ENCODE results near the gene NPC1. TPM values are rescaled to one million over a fixed set of nuclear protein-coding genes. Genes with fewer than 3 reads are reported as not detected.

NPC1 gene
- total and polyA plus RNA-seq, 2 donors (not counting 1 experiment from before 2014, with no cell fraction given): 36.0 to 204 TPM

- Histone ChIP-seq H3K4me1 (ENCODE audit: control insufficient read depth, extremely low read depth, insufficient read depth, low read length) (no peaks in the 10 kb centered on the region), H4K20me1 (ENCODE audit: control insufficient read depth, extremely low read depth, insufficient read depth, low read length) (no peaks in the 10 kb centered on the region), H3K27ac (ENCODE audit: insufficient read depth, low read length) (no peak overlapping the region), H3K79me2 (ENCODE audit: control insufficient read depth, insufficient read depth, low read length) (no peaks in the 10 kb centered on the region), H3K9me3 (ENCODE audit: control insufficient read depth, insufficient read depth, low read depth, low read length) (no peaks in the 10 kb centered on the region), H3K4me2 (ENCODE audit: extremely low read depth, insufficient read depth, low read length) (no peak overlapping the region), H3K4me3 (replicated peaks in 1 of 4; ENCODE audit: control extremely low read depth in 1 of 4, insufficient read depth in 1 of 4, low read depth in 3 of 4, low read length in 4 of 4) (no peak overlapping the region), H3K9ac (ENCODE audit: insufficient read depth, low read length) (no peak overlapping the region), H2AFZ (ENCODE audit: low read length) (no peak overlapping the region), H3K27me3 (ENCODE audit: control insufficient read depth, insufficient read depth, low read length) (no peaks in the 10 kb centered on the region), H3K36me3 (ENCODE audit: control insufficient read depth, insufficient read depth, low read length) (no peaks in the 10 kb centered on the region)
- DNase-seq (ENCODE audit: low read depth in 2 of 2): no peak
- no peak for TF ChIP-seq CTCF (conservative IDR thresholded peaks at IDR 0.05 in 1 of 2, IDR thresholded peaks at IDR 0.05 in 1 of 2; ENCODE audit: low read depth in 1 of 2, low read length in 2 of 2)
- no peak for TF ChIP-seq EZH2 (IDR thresholded peaks at IDR 0.05; ENCODE audit: low read length, missing control alignments)
Observed at GRCh38 chr18:23634692-23635091, 48.4 kb upstream of the NPC1 start.

GRCh38 chr18:23632615-23633014, 46.3 kb upstream of the NPC1 start:
- no peak for DNase-seq (ENCODE audit: low read depth in 2 of 2)
- no peaks in the 10 kb centered on the region for H3K36me3 ChIP-seq (ENCODE audit: control insufficient read depth, insufficient read depth, low read length)
- H2AFZ ChIP-seq (ENCODE audit: low read length): no peak overlapping the region
- H3K9me3 ChIP-seq (ENCODE audit: control insufficient read depth, insufficient read depth, low read depth, low read length): no peaks in the 10 kb centered on the region
- H3K4me3 ChIP-seq (replicated peaks in 1 of 4; ENCODE audit: control extremely low read depth in 1 of 4, insufficient read depth in 1 of 4, low read depth in 3 of 4, low read length in 4 of 4): no peak overlapping the region
- H3K4me2 ChIP-seq (ENCODE audit: extremely low read depth, insufficient read depth, low read length): no peak overlapping the region
- TF ChIP-seq EZH2 (IDR thresholded peaks at IDR 0.05; ENCODE audit: low read length, missing control alignments) (no peak), CTCF (conservative IDR thresholded peaks at IDR 0.05 in 1 of 2, IDR thresholded peaks at IDR 0.05 in 1 of 2; ENCODE audit: low read depth in 1 of 2, low read length in 2 of 2) (no peak)
- H3K27me3 ChIP-seq (ENCODE audit: control insufficient read depth, insufficient read depth, low read length): no peaks in the 10 kb centered on the region
- no peak overlapping the region for H3K27ac ChIP-seq (ENCODE audit: insufficient read depth, low read length)
- no peaks in the 10 kb centered on the region for H3K79me2 ChIP-seq (ENCODE audit: control insufficient read depth, insufficient read depth, low read length)
- no peaks in the 10 kb centered on the region for H4K20me1 ChIP-seq (ENCODE audit: control insufficient read depth, extremely low read depth, insufficient read depth, low read length)
- no peaks in the 10 kb centered on the region for H3K4me1 ChIP-seq (ENCODE audit: control insufficient read depth, extremely low read depth, insufficient read depth, low read length)
- no peak overlapping the region for H3K9ac ChIP-seq (ENCODE audit: insufficient read depth, low read length)

GRCh38 chr18:23631746-23632145, 45.4 kb upstream of the NPC1 start:
- Histone ChIP-seq H3K27ac (ENCODE audit: insufficient read depth, low read length) (no peak overlapping the region), H3K4me3 (replicated peaks in 1 of 4; ENCODE audit: control extremely low read depth in 1 of 4, insufficient read depth in 1 of 4, low read depth in 3 of 4, low read length in 4 of 4) (no peak overlapping the region), H3K9ac (ENCODE audit: insufficient read depth, low read length) (no peak overlapping the region), H3K79me2 (ENCODE audit: control insufficient read depth, insufficient read depth, low read length) (no peaks in the 10 kb centered on the region), H3K4me2 (ENCODE audit: extremely low read depth, insufficient read depth, low read length) (no peak overlapping the region), H3K27me3 (ENCODE audit: control insufficient read depth, insufficient read depth, low read length) (no peaks in the 10 kb centered on the region), H3K9me3 (ENCODE audit: control insufficient read depth, insufficient read depth, low read depth, low read length) (no peaks in the 10 kb centered on the region), H2AFZ (ENCODE audit: low read length) (no peak overlapping the region), H4K20me1 (ENCODE audit: control insufficient read depth, extremely low read depth, insufficient read depth, low read length) (no peaks in the 10 kb centered on the region), H3K4me1 (ENCODE audit: control insufficient read depth, extremely low read depth, insufficient read depth, low read length) (no peaks in the 10 kb centered on the region), H3K36me3 (ENCODE audit: control insufficient read depth, insufficient read depth, low read length) (no peaks in the 10 kb centered on the region)
- no peak for TF ChIP-seq CTCF (conservative IDR thresholded peaks at IDR 0.05 in 1 of 2, IDR thresholded peaks at IDR 0.05 in 1 of 2; ENCODE audit: low read depth in 1 of 2, low read length in 2 of 2)
- DNase-seq (ENCODE audit: low read depth in 2 of 2): no peak

Data from fibroblast of lung (primary cell).